Astrocyte of the spinal cord (primary cell): ENCODE results near the gene CAMTA1.

ENCODE experiments used
- DNase-seq: peaks from one replicate; pipeline ENCODE4 v3.0.0; 2011; ENCODE audit warnings: low read depth, low spot score
- H3K4me3 ChIP-seq: 2 replicates; pipeline ENCODE4 v1.5.1; 2011; ENCODE audit warnings: low read depth, mild to moderate bottlenecking, low read length, moderate library complexity
- in situ Hi-C: cut with HindIII; loops from 2 replicates; pipeline ENCODE4 v1.10.0; 2017; ENCODE audit warnings: low sequenced_read_pairs
- TF ChIP-seq, protein P1 (sequence below): IDR thresholded peaks from 2 replicates; pipeline ENCODE4 v1.5.1; 2012; ENCODE audit warnings: low read depth, mild to moderate bottlenecking, low read length, inconsistent platforms

Gene CAMTA1

DNA sequence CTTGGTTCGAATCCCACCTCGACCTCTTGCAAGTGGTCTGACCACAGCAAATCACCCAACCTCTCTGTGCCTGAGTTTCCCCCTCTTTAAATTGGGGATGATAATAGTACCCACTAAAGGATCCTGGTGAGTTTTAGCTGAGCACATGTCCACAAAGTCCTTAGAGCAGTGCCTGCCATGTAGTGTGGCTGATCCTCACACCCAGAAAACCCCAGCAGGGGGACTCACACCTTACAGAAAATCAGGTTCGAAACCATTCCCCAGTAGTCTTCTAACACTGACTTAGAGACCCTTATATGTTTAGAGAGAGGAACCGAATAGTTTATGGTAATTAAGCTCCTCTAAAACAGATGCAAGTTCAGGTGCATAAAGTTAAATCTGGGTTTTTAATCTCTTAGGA, 89.0 kb downstream of the CAMTA1 start:
- H3K4me3 ChIP-seq = no peak overlapping the region
- in situ Hi-C loops = no loop called here
- DNase-seq = no peak
- TF ChIP-seq, protein P1, sequence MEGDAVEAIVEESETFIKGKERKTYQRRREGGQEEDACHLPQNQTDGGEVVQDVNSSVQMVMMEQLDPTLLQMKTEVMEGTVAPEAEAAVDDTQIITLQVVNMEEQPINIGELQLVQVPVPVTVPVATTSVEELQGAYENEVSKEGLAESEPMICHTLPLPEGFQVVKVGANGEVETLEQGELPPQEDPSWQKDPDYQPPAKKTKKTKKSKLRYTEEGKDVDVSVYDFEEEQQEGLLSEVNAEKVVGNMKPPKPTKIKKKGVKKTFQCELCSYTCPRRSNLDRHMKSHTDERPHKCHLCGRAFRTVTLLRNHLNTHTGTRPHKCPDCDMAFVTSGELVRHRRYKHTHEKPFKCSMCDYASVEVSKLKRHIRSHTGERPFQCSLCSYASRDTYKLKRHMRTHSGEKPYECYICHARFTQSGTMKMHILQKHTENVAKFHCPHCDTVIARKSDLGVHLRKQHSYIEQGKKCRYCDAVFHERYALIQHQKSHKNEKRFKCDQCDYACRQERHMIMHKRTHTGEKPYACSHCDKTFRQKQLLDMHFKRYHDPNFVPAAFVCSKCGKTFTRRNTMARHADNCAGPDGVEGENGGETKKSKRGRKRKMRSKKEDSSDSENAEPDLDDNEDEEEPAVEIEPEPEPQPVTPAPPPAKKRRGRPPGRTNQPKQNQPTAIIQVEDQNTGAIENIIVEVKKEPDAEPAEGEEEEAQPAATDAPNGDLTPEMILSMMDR = no peak

DNA sequence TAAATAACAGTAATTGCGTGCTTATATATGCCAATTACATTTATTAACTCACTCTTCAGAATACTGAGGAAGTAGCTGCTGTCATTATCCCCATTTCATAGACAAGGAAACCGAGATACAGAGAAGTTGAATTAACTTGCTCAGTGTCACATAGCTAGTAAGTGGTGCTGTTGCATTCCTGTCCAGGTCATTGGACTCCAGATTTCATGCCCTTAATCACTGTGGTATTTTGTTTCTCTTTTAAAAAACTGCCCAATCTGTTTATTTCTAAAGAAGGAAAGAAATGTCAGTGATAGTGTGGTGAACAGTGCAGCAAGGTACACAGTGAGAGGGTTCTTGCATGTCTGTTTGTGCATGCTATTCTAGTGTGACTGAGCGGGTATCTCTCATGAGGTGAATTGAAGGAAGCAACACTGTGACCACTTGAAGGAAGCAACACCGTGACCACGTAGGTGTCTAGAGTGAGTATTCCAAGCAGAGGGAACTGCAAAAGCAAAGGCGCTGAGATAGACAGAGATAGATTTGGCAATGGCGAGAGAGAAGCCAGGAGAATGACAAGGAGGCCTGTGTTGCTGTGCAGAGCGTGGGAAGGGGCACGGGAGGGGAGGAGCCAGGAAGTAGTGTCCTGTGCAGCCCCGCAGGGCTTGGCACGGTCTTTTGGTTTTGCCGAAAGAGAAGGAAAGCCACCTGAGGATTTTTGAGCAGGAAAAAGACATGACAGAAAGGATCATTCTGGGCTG, 95.9 kb downstream of the CAMTA1 start:
- in situ Hi-C loops = no loop called here
- no peak overlapping the region for H3K4me3 ChIP-seq
- DNase-seq = peak; percentile 13
- TF ChIP-seq, protein P1 = no peak

DNA sequence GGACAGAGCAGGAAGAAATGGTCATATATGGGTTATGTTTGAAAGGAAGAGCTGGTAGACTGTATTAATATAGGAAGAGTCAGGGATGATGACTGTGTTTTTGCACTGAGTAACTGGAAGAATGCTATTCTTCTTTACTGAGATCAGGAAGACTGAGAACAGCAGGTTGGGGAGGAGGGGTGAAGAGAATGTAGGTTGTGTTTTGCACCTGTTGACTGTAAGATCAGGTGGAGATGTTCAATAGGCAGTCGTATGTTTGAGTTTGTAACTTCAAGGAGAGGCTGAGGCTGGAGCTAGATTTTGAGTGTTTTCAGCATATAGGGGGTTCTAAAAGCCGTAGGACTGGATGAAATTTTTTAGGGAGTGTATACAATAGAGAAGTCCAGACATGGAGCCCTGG, 97.2 kb downstream of the CAMTA1 start:
- TF ChIP-seq, protein P1 = no peak
- in situ Hi-C loops = no loop called here
- DNase-seq = no peak
- H3K4me3 ChIP-seq = no peak overlapping the region

DNA sequence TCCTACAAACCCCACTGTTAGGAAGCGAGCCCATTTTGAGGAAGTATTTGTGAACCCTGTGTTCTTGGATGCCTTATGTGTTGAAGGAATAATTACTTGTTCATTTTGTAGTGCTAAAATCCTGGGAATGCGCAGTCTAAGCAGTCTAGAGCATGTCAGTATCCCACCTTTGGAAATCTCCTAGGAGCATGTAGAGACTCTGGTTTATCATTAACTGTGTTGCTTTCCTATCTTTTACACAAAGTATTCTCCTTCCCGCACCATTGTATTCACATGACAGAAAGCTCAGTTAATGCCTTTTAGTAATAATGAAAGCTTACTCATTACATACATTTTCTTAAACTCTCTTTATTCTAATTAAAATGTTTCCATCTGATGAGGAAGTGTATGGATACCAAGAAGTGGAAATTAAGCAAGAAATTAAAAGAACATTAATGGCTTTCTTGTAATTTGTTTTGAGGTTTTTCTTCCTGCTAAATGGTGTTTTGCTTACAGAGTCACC, 99.4 kb downstream of the CAMTA1 start:
- no peak for DNase-seq
- H3K4me3 ChIP-seq = no peak overlapping the region
- TF ChIP-seq, protein P1 = no peak
- in situ Hi-C loops = no loop called here

DNA sequence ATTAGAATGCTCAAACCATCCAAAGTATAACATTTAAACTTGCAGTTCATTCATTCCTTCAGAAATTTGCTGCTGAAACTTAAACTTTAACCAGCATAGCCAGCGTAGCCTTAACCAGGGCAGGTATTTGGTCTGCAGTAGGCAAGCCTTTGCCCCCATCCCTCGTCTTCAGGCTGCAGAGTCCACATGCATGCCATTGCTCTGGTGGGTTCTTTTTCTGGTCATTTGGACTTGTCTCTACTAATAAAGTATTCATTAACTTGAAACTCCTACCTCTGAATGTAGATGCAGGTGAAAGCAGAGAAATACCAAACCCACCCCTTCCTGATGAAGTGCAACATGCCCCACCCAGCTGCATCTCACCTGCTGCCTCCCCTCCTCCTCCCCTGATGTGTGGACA, 100.2 kb downstream of the CAMTA1 start:
- H3K4me3 ChIP-seq = no peak overlapping the region
- in situ Hi-C loops = no loop called here
- no peak for DNase-seq
- TF ChIP-seq, protein P1 = no peak

DNA sequence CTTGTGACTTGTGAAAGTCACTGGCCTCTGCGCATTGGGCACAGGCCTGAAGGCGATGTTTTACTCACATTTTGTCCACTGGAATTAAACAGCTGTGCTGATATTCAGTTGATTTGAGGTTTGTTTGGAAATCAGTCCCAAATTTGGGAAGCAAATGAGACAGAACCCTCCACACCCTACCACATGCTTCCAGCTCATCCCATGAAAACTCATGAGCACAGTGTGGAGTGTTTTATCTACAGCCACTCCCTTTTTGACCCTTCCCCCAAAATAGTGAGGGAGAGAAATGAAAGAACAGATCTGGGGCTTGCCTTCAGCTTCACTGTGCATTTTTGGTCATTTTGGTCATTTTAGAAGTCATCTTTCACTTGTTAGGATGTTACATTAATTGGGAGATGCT, 101.3 kb downstream of the CAMTA1 start:
- TF ChIP-seq, protein P1 = no peak
- DNase-seq = no peak
- in situ Hi-C loops = no loop called here
- H3K4me3 ChIP-seq = no peak overlapping the region
